ENCODE measurements around the gene MARS1.

The MARS1 gene

DNA sequence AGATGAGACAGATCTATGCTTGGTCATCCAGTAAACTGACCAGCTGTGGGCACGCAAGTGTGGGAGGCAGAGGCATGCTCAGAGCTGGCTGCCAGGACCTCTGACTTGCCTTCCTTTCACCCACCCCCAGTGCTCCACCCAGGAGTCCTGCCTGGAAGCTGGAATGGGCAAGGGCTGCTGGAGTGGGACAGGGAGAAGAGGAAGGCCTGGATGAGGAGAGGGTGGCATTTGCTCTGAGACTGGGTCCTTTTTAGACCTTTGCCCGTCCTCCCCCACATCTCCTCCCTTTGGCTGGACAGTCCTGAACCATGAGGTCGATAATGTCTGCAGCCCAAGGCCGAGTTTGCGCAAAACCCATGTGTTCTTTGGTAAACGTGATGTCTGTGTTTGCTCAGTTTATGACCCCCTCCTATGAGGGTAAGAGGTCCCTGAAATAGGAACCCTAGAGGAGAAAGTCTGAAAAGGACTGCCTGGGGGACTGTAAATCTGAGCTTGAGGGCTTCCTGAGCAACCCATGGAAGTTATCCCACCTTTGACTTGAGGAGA lies 36.6 kb upstream of the MARS1 start:
- H3K9me3 ChIP-seq (ENCODE audit: severe bottlenecking): no peaks in the 10 kb centered on the region
- DNase-seq (ENCODE audit: low spot score): no peak
- H3K27me3 ChIP-seq (ENCODE audit: insufficient read depth, poor library complexity, severe bottlenecking): no peaks in the 10 kb centered on the region
- H3K4me1 ChIP-seq (ENCODE audit: insufficient read depth, poor library complexity, severe bottlenecking): peaks cover 5% of the 10 kb centered on the region
- H3K36me3 ChIP-seq (ENCODE audit: low read depth): no peaks in the 10 kb centered on the region
- no peak overlapping the region for H3K4me3 ChIP-seq (ENCODE audit: severe bottlenecking)
- ATAC-seq (ENCODE audit: low read depth): no peak
- no peak overlapping the region for H3K27ac ChIP-seq (ENCODE audit: poor library complexity, severe bottlenecking)
- no peak for TF ChIP-seq CTCF (IDR thresholded peaks at IDR 0.05; ENCODE audit: poor library complexity, severe bottlenecking)

- H3K4me3 ChIP-seq (ENCODE audit: severe bottlenecking): no peak overlapping the region
- no peak for DNase-seq (ENCODE audit: low spot score)
- no peak for TF ChIP-seq CTCF (IDR thresholded peaks at IDR 0.05; ENCODE audit: poor library complexity, severe bottlenecking)
These were observed 35.5 kb upstream of the MARS1 start for GRCh38 chr12:57452181-57452936.

GRCh38 chr12:57452937-57453509 lies 34.8 kb upstream of the MARS1 start:
- H3K27ac ChIP-seq (ENCODE audit: poor library complexity, severe bottlenecking): no peak overlapping the region
- DNase-seq (ENCODE audit: low spot score) (no peak), ATAC-seq (ENCODE audit: low read depth) (peak; percentile 70)
- no peaks in the 10 kb centered on the region for H3K9me3 ChIP-seq (ENCODE audit: severe bottlenecking)
- H3K4me1 ChIP-seq (ENCODE audit: insufficient read depth, poor library complexity, severe bottlenecking): peaks cover 20% of the 10 kb centered on the region
- no peak overlapping the region for H3K4me3 ChIP-seq (ENCODE audit: severe bottlenecking)
- no peaks in the 10 kb centered on the region for H3K36me3 ChIP-seq (ENCODE audit: low read depth)
- peak; percentile 91 for TF ChIP-seq CTCF (IDR thresholded peaks at IDR 0.05; ENCODE audit: poor library complexity, severe bottlenecking)
- H3K27me3 ChIP-seq (ENCODE audit: insufficient read depth, poor library complexity, severe bottlenecking): no peaks in the 10 kb centered on the region

More at GRCh38 chr12:57452181-57452936, 35.5 kb upstream of the MARS1 start:
- peak; percentile 8; the same call in 1 of the 3 replicates for ATAC-seq (ENCODE audit: low read depth)
- Histone ChIP-seq H3K4me1 (ENCODE audit: insufficient read depth, poor library complexity, severe bottlenecking) (peaks cover 14% of the 10 kb centered on the region), H3K27ac (ENCODE audit: poor library complexity, severe bottlenecking) (no peak overlapping the region), H3K9me3 (ENCODE audit: severe bottlenecking) (no peaks in the 10 kb centered on the region), H3K36me3 (ENCODE audit: low read depth) (no peaks in the 10 kb centered on the region), H3K27me3 (ENCODE audit: insufficient read depth, poor library complexity, severe bottlenecking) (no peaks in the 10 kb centered on the region)

GRCh38 chr12:57454213-57454565 lies 33.7 kb upstream of the MARS1 start:
- Histone ChIP-seq H3K27ac (ENCODE audit: poor library complexity, severe bottlenecking) (no peak overlapping the region), H3K27me3 (ENCODE audit: insufficient read depth, poor library complexity, severe bottlenecking) (no peaks in the 10 kb centered on the region), H3K36me3 (ENCODE audit: low read depth) (no peaks in the 10 kb centered on the region), H3K9me3 (ENCODE audit: severe bottlenecking) (no peaks in the 10 kb centered on the region), H3K4me1 (ENCODE audit: insufficient read depth, poor library complexity, severe bottlenecking) (peaks cover 29% of the 10 kb centered on the region), H3K4me3 (ENCODE audit: severe bottlenecking) (no peak overlapping the region)
- DNase-seq (ENCODE audit: low spot score) (no peak), ATAC-seq (ENCODE audit: low read depth) (no peak)
- no peak for TF ChIP-seq CTCF (IDR thresholded peaks at IDR 0.05; ENCODE audit: poor library complexity, severe bottlenecking)
